ENCODE data around the gene CD22.

The CD22 gene

DNA sequence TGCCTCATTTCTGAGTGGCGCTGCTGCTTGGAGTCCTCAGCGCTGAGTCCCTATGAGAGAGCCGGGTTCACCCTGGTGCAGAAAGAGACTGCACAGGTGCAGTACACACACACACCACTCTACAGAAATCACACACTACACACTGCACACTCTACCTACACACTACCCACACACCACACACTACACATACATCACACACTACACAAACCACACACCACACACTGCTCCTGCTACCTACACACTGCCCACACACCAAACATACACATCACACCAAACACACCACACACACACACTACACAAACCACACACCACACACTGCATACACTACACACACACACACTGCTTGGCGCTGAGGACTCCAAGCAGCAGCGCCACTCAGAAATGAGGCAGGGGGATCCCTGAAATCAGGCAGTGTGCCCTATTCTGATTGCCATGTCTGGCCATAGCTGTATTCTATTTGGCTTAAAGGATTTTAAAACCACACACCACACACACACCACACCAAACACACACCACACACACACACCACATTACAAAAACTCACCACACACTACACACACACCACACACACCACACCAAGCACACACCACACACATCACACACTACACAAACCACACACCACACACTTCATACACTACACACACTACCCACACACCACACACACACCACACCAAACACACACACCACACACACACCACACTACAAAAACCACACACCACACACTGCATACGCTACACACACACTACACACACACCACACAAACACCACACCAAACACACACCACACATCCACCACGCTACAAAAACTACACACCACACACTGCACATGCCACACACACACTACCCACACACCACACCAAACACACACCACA is 32.1 kb upstream of the CD22 start:
- no peak for DNase-seq

DNA sequence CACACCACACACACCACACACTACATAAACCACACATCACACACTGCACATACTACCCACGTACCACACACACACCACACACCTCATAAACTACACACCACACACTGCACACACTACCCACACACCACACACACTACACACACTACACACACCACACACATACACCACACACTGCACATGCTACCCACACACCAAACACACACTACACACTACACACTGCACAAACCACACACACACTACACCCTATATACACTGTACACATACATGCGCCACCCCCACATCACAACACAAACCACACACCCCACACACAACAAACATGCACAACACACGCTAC is 31.5 kb upstream of the CD22 start:
- DNase-seq, result no peak

DNA sequence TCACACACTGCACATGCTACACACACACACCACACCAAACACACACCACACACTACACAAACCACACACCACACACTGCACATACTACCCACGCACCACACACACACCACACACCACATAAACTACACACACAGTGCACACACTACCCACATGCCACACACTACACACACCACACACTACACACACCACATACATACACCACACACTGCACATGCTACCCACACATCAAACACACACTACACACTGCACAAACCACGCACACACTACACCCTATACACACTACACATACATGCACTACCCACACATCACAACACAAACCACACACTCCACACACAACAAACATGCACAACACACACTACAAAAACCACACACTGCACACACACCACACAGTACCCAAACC is 31.1 kb upstream of the CD22 start:
- no peak for DNase-seq

DNA sequence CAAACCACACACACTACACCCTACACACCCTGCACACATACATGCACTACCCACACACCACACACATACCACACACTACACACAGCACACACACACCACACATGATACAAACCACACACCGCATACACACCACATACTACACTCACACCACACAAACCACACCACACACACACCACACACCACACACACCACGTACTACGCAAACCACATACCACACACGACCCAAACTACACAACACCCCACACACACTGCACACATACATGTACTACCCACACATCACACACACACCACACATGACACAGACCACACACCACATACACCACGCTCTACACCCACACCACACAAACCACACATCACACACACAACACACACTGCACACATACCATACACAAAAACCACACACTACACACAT is 30.4 kb upstream of the CD22 start:
- no peak for DNase-seq

DNA sequence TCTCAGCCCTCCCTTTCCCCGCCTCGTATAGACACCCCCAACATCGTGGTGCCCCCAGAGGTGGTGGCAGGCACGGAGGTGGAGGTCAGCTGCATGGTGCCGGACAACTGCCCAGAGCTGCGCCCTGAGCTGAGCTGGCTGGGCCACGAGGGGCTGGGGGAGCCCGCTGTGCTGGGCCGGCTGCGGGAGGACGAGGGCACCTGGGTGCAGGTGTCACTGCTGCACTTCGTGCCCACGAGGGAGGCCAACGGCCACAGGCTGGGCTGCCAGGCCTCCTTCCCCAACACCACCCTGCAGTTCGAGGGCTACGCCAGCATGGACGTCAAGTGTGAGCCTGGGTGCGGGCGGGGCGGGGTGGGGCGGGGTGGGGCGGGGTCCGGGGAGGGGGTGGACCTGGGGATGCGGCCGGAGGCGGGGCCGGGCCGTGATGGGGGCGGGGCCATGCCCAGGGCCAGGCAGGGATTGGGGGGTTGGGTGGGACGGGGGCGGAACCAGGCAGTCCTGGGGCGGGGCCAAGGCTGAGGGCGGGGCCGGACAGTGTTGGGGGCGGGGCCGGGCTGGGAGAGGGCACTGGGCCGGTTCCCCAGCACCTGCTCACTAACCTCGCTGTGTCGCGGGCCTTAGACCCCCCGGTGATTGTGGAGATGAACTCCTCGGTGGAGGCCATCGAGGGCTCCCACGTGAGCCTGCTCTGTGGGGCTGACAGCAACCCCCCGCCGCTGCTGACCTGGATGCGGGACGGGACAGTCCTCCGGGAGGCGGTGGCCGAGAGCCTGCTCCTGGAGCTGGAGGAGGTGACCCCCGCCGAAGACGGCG is 29.3 kb upstream of the CD22 start:
- DNase-seq, result no peak

DNA sequence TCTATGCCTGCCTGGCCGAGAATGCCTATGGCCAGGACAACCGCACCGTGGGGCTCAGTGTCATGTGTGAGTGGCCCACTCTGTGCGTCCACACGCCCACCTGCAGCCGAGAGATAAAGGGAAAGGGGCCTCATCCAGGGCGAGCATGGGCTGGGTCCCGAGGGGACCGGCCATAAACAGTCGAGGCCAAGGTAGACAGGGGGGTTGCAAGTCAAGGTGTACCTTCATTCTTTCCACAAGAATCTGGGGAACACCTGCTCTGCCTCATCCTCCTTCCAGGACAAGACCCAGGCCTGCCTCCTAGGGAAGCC is 28.7 kb upstream of the CD22 start:
- no peak for DNase-seq

DNA sequence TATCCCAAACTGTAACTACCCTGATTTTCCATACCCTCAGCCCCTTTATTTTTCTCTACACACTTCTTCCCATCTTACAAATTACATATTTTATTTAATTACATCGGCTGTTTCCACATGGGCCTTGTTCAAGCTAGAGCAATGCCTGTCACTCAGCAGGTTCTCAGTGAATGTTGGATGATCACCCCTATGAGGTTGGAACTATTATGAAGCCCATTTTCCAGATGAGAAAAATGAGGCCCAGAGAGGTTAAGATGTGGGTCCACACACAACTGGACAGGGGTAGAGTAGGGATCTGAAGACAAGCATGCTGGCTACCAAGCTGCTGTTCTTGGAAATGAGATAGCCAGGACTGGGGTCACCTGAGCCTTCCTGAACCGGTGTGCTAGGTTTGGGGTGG is 27.0 kb upstream of the CD22 start:
- DNase-seq, result no peak

DNA sequence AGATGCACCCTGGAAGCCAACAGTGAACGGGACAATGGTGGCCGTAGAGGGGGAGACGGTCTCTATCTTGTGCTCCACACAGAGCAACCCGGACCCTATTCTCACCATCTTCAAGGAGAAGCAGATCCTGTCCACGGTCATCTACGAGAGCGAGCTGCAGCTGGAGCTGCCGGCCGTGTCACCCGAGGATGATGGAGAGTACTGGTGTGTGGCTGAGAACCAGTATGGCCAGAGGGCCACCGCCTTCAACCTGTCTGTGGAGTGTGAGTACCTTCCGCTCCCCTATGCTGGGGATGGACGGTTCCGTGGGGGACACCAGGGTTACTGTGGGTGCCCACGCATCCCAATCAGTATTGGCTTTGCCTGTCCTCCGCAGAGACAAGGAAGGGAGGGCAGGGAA is 26.5 kb upstream of the CD22 start:
- DNase-seq, result no peak

DNA sequence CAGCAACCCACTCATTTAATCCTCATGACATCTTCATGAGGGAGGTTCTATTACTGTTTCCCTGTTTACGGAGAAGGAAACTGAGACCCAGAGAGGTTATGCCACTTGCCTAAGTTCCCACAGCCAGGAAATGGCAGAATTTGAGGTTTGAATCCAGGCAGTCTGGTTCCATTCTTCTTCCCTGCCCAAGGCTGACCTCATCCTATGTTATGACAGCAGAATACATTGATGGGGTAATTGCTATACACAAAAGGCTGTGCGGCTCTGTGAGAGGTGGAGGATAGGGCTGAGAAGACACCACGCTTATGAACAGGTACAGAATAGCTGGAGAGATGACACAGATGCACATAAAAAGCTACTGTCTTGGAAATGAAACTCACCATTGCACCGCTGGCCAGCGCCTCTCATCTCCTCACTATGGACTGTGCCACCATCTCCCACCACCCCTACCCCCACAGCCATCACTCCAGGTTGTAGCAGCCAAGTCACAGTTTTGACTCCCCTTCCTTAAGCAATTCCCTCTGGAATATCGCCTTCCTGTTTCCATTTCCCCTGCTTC is 25.6 kb upstream of the CD22 start:
- DNase-seq, result no peak

DNA sequence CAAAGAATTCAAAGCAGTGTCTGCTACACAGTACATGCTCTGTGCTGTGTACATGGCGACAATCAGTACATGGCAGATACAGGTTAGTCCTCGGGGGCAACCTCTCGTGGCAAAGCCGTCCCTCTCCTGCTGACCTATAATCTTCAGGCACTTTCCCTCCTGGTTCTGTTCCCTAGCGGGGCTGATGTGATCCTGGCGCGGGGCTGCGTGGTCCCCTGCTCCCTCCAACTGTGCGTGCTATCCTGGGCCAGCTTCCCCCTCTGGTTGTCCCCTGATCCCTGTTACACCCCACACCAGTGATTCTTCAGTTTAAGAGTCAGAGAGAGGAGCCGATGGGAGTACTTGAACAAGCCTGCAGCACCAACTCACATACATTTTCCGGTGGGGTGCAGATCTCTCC is 25.0 kb upstream of the CD22 start:
- no peak for DNase-seq

DNA sequence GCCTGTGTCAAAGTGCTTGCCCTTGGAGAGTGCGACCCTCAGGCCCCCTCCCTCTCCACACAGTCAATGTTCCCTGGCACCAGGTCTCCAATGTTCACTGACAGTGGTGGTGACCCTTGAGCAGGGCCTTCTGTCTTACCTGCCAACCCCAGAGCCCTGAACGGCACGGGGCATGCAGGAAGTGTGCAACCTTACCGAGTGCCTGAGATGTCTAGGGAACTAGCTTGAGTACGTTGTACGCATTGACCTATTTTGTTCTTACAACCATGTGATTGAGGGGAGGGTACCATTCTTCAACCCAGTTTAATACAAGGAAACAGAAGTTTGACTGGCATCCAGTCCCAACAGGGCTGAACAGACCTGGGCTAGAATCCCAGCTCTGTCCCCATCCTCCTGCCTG is 23.8 kb upstream of the CD22 start:
- DNase-seq, result no peak

DNA sequence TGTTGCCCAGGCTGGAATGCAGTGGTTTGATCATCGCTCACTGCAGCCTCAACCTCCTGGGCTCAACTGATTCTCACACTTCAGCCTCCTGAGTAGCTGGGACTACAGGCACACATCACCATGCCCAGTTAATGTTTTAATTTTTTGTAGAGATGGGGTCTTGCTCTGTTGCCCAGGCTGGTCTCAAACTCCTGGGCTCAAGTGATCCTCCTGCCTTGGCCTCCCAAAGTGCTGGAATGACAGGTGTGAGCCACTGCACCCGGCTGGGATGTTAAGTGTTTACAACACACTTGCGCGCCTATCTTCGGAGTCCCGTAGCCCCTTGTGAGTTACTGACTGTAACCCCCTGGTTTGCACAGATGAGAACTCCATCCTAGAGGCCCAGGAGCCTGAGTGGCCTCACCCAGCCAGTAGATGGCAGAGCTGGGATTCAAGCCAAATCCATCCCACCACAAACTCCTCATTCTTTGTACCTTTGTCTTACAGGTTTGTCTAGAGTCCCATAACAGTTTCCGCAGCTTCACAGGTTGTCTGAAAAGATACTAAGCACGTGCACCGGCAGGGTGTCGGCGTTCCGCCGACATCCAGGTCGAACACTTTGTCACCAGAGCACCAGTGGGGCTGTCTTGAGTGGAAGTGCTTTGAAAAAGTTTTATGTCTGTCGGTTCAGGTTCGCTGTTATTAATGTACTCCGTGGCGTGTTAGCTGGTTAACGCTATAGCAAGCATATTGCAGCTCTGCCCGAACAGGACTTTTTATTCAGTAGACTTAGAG is 22.3 kb upstream of the CD22 start:
- no peak for DNase-seq

DNA sequence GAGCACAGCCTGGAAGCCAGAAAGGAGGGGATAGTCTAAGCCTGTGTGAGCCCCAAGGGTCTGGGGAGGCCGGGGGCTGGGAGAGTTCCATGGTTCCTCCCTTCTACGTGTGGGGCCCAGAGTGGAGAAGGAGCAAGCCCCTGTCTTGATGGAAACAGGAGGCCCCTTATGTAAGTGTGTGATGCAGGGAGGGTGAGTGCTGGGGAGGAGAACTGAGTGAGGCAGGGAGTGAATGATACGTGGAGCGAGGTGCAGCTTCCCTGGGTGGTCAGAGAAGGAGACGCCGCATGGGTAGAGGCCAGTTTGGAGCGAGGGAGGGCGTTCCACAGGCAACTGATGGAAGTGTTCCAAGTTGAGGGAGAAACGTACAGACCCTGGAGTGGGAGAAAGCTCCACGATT is 21.1 kb upstream of the CD22 start:
- no peak for DNase-seq

DNA sequence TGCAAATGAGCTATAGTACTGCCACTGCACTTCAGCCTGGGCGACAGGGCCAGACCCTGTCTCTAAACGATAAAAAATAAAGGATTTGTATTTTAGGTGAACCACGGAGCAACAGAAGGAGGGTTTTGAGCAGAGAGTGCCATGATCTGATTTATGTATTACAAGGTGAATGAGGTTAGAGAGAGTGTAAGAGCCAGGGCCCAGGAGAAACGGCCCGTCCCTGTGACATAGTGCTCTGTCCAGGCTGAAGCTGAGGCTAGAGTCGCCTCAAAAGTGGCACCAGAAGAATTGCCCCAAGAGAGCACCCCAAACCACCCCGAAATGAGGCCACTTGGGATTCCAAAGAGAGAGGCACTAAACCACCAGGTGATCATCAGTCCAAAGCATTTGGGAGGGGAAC is 20.1 kb upstream of the CD22 start:
- no peak for DNase-seq

DNA sequence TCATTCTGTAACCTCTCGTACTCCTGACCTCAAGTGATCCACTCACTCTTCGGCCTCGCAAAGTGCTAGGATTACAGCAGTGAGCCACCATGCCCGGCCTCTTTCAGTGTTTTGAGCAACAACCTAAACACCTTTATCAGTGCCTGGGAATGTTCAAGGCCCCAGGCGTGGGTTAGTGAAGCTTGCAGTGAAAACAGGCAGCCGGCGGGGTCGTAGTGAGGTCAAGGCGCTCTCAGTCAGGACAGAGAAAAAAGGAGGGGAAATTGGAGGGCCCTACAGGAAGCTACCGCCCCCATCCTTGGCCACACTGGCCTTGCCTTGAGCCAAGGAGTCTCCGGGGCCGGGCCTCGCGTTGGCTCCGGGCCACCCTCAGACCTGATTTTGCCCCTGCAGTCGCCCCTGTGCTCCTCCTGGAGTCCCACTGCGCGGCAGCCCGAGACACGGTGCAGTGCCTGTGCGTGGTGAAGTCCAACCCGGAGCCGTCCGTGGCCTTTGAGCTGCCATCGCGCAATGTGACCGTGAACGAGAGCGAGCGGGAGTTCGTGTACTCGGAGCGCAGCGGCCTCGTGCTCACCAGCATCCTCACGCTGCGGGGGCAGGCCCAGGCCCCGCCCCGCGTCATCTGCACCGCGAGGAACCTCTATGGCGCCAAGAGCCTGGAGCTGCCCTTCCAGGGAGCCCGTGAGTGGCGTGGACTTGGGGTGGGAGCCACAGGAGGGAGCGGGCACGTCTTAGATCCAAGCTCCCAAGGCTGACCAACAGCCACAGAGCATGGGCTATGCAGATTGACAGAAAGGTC is 19.3 kb upstream of the CD22 start:
- DNase-seq, result no peak

DNA sequence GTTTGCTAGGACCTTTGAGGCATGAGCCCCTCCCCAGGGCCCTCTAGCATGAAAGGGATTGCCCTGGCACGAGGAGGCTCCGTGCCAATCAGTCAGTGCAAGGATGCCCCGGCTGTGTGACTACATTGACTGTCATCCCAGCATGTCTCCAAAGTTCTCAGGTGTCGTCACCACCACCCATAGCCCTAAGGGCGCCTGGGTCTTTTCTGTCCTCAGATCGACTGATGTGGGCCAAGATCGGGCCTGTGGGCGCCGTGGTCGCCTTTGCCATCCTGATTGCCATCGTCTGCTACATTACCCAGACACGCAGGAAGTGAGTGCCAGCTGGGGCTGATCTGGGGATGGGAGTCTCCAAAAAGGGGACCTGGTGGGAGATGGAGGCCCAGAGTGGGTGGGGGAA is 18.7 kb upstream of the CD22 start:
- no peak for DNase-seq

DNA sequence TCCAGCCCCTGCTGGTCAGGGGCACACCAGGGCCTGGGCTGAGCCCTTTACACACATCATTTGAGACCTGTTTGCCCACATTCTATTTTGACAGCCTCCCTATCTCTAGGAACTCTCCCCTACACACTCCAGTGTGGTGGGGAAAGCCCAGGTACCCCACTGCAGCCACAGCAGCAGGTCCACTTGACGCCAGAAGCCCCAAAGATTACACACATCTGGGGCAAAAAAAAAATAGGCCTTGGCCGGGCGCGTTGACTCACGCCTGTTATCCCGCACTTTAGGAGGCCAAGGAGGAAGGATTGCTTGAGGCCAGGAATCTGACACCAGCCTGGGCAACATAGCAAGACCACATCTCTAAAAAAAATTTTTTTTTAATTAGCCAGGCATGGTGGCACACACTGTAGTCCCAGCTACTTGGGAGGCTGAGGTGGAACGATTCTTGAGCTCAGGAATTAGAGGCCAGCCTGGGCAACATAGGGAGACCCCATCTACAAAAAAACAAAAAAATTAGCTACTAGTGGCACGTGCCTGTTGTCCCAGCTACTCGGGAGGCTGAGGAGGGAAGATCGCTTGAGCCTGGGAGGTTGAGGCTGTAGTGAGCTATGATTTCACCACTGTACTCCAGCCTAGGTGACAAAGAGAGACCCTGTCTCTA is 18.0 kb upstream of the CD22 start:
- no peak for DNase-seq

DNA sequence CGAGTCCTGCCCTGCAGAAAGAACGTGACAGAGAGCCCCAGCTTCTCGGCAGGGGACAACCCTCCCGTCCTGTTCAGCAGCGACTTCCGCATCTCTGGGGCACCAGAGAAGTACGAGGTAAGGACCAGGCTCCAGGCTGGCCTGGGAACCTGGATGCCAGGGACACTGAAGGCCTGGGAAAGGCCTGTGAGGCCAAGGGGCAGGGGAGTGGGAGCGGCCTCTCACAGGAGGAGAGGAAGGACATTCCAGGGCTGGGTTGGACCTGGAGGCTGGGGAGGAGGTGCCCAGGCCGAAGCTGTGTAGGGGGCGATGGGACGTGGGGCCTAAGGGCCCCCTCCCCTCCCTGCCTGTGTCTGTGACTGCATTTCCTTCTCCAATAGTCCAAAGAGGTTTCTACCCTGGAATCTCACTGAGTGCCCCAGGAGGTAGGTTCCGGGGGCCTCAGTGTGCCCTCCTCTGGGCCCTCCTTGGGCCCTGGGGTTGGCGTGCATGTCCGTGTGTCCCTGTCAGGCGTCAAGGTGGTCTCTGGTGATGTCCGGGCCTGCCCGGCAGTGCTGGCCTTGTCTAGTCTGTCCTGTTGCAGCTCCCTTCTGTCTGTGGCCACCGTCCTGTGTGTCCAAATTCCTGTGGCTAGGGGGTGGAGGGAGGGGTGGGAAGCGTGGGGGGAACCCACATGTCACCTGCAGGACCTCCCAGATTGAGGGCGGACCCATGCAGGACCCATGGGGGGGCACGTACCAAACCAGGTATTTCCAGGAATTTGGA is 16.9 kb upstream of the CD22 start:
- no peak for DNase-seq

DNA sequence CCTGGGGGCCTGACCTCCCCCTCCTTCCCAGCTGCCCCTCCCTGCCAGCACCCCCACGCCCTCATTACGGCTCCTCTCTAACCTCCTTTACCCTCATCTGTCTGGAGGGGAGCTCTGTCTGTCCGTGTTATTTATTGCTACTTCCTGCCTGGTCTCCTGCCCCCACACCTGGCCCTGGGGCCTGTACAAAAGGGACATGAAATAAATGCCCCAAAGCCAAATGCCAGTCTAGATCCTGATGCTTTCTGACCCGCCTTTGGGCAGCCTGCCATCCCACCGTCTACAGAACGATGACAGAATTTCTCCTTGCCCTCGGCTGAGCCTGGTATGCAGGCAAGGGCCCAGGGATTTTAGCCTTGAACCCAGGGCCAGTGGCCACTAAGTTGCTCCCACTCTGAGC is 15.4 kb upstream of the CD22 start:
- no peak for DNase-seq

DNA sequence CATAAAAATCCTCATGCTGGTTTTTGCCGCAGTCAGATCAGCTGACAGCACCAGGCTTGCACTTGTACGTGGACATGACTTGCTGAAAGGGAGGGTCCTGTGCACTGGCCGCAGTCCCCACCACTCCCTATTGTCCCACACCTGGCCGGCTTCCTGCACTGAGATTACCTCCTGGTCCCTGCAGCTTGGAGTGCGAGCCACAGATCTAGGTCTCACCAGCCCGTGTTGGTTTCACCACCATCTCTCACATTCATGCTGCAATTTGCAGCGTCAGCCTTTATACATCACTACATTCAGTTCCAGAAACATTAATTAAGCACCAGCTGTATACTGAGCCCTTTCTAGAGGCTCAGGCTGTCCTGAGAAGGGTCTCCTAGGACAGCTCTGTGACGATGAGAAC is 15.0 kb upstream of the CD22 start:
- no peak for DNase-seq

DNA sequence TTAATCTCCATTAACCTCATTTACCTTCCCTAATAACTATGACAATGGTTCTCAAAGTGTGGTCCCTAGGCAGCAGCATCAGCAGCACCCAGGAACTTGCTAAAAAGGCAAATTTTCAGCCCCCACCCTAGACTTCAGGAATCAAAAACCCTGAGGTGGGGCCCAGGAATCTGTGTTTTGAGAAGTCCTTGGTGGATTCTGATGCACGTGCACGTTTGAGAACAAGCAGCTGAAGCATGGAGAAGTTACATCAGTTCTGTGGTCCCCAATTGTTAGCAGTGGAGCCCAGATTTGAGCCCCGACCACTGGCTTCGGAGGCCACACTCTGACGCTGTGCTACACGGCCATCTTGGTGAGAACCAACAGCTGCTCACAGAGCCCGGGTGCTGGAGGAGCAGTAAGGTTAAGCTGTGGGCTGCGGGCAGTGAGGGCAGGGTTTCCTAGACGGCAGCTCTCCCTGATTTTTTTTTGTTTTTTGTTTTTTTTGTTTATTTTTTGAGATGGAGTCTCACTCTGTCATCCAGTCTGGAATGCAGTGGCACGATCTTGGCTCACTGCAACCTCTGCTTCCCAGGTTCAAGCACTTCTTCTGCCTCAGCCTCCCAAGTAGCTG is 14.0 kb upstream of the CD22 start:
- no peak for DNase-seq
